ENCODE results near the gene SMIM10L1.

SMIM10L1 gene

GRCh38 chr12:11202811-11203210 lies 31.8 kb downstream of the SMIM10L1 start:
- no peak for DNase-seq

- DNase-seq: no peak
These were observed 33.2 kb downstream of the SMIM10L1 start for GRCh38 chr12:11204173-11204572.

GRCh38 chr12:11209113-11209512 lies 38.1 kb downstream of the SMIM10L1 start:
- DNase-seq: no peak

Measured in NCI-H510A treated with DMSO at 0.1 percent for 48 hours (cell line).